ENCODE data around the gene RBM20. TPM values are rescaled to one million over a fixed set of nuclear protein-coding genes. Genes with fewer than 3 reads are reported as not detected.

RBM20 gene
- total and polyA plus RNA-seq, 12 donors, result 0.07 to 2.3 (median 0.28) TPM; not detected in 2

DNA sequence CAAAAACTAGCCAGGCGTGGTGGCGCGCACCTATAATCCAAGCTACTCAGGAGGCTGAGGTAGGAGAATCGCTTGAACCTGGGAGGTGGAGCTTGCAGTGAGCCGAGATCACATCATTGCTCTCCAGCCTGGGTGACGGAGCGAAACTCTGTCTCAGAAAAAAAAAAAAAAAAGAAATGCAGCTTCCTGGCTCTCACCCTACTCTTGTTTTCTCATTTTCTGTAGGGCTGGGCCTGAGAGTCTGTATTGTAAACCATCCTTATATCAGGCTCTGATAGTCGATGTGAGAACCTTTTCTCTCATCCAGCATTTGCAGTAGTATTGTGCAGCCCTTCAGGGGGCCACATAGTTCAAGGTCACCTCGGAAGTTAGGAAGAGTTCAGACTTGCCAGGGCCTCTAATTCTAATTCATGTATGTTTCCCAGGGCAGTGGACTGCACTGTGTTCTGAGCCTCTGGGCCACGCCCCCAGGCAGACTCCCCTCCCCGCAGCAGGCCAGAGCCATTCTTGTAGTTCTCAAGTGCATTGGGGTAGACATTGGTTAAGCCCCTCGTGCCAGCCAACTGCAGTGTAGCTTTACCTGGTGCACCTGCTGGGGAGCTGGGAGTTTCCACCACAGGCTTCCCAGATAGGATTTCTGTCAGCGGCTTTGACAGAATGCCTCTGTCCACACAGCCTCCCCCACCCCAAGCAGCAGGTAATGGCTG, 189.3 kb downstream of the RBM20 start:
- intact Hi-C loops (cut with DNase I), result no loop called here
- TF ChIP-seq POLR2A (IDR thresholded peaks at IDR 0.05), result no peak
- TF ChIP-seq, protein P1, sequence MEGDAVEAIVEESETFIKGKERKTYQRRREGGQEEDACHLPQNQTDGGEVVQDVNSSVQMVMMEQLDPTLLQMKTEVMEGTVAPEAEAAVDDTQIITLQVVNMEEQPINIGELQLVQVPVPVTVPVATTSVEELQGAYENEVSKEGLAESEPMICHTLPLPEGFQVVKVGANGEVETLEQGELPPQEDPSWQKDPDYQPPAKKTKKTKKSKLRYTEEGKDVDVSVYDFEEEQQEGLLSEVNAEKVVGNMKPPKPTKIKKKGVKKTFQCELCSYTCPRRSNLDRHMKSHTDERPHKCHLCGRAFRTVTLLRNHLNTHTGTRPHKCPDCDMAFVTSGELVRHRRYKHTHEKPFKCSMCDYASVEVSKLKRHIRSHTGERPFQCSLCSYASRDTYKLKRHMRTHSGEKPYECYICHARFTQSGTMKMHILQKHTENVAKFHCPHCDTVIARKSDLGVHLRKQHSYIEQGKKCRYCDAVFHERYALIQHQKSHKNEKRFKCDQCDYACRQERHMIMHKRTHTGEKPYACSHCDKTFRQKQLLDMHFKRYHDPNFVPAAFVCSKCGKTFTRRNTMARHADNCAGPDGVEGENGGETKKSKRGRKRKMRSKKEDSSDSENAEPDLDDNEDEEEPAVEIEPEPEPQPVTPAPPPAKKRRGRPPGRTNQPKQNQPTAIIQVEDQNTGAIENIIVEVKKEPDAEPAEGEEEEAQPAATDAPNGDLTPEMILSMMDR (IDR thresholded peaks at IDR 0.05), result no peak
- H3K27ac ChIP-seq, result no peak overlapping the region
- H3K9me3 ChIP-seq (replicated peaks in 1 of 3), result no peaks in the 10 kb centered on the region
- no peaks in the 10 kb centered on the region for H3K36me3 ChIP-seq (replicated peaks in 1 of 2)
- peaks cover 12 to 18% of the 10 kb centered on the region in 2 donors for H3K4me1 ChIP-seq (replicated peaks in 1 of 2)
- 84 to 90% (median 88%) methylated on average over 10 to 13 of the region's 13 CpGs for WGBS, 4 donors
- no peak for DNase-seq
- no peak overlapping the region for H3K4me3 ChIP-seq
- H3K27me3 ChIP-seq, result no peaks in the 10 kb centered on the region

DNA sequence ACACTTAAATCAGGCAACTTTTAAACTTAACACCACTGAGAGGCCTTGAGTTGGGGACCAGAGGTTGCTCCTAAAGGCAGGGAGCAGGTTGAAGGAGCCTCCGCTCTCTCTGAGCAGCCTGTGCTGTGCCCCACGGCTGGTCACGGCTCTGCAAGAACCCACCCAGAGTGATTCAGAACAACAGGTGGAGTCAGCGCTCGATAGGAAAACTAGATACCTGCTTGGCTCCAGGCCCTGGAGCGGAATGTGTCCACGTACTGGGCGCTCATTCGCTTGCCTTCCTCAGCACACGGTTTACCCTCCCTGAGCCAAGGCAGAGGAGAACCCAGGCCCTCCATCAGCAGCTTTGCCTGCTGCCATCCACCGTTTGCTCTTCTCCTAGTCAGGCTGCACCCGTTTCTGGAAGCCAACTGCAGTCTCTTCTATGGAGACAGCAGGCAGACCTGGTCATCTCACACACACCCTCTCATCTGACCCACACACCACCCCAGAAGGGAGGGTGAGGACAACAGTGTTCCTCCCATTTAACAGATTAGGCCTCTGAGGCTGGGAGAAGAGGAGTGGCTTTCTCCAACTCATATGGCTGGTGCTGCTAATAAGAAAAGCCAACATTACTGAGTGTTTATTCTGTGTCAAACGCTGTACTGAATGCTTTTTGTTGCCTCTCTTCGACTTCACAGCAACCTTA, 189.9 kb downstream of the RBM20 start:
- intact Hi-C loops (cut with DNase I), result no loop called here
- Histone ChIP-seq H3K27ac (peak overlapping the region in 1 of 5 donors; percentile 48), H3K27me3 (no peaks in the 10 kb centered on the region), H3K4me3 (no peak overlapping the region), H3K4me1 (replicated peaks in 1 of 2) (peaks cover 12 to 18% of the 10 kb centered on the region in 2 donors), H3K9me3 (replicated peaks in 1 of 3) (no peaks in the 10 kb centered on the region), H3K36me3 (replicated peaks in 1 of 2) (no peaks in the 10 kb centered on the region)
- DNase-seq, result no peak
- TF ChIP-seq, protein P1 (IDR thresholded peaks at IDR 0.05), result no peak
- TF ChIP-seq POLR2A (IDR thresholded peaks at IDR 0.05), result no peak
- 91 to 95% (median 93%) methylated on average over 11 to 14 of the region's 14 CpGs for WGBS, 4 donors

DNA sequence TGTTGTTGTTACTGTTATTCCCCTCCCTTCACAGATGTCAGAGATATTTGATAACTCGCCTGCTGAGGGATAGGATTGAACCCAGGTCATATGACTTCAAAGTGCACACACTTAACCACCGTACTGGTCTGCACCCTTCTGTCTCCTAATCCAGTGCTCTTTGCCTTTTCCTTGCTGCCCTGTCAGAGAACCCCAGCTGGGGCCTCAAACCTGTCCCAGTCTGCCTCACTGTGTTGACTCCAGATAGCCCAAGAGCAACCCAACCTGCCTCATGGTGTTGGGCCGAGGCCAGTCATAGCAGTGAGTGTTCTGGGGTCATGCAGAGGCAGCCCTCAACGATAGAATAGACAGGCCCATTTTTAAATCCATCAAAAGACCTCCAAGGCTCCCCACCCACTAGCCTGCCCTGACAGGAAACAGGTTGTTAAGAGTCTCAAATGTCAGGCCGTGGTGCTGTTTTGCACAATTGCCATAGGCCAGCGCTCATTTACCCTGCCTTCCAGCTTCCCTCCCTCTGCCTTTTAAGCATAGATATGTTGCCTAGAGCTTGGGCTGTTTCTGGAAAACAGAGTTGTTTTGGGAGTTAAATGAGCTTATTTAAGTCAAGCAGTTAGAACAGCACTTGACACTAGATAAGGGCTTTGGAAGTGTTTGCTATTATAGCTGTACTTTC, 190.6 kb downstream of the RBM20 start:
- no peaks in the 10 kb centered on the region for H3K27me3 ChIP-seq
- no peaks in the 10 kb centered on the region for H3K36me3 ChIP-seq (replicated peaks in 1 of 2)
- intact Hi-C loops (cut with DNase I), result no loop called here
- H3K27ac ChIP-seq, result peak overlapping the region in 1 of 5 donors; percentile 48
- DNase-seq, result no peak
- H3K9me3 ChIP-seq (replicated peaks in 1 of 3), result no peaks in the 10 kb centered on the region
- WGBS, 4 donors, result 65 to 73% (median 72%) methylated on average over 6 of the region's 6 CpGs
- no peak for TF ChIP-seq POLR2A (IDR thresholded peaks at IDR 0.05)
- TF ChIP-seq, protein P1 (IDR thresholded peaks at IDR 0.05), result no peak
- no peak overlapping the region for H3K4me3 ChIP-seq
- H3K4me1 ChIP-seq (replicated peaks in 1 of 2), result peaks cover 12 to 18% of the 10 kb centered on the region in 2 donors

DNA sequence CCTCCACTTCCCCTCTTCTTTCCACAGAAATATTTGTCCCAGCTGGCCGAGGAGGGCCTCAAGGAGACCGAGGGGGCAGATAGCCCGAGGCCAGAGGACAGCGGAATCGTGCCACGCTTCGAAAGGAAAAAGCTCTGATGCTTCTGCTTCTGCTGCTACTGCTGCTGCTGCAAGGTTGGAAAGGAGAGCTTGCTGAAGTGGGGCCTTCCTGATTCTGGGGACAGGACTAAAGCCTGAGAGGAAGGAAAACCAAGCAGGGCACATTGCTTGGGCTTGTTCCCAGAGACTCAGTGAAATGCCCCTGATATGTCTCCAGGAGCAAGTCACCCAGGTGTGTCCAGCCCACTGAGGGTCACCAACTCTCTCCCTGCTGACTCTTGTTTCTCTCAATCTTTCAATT, 191.7 kb downstream of the RBM20 start:
- Histone ChIP-seq H3K4me1 (replicated peaks in 1 of 2) (peaks cover 12 to 18% of the 10 kb centered on the region in 2 donors), H3K36me3 (replicated peaks in 1 of 2) (no peaks in the 10 kb centered on the region), H3K9me3 (replicated peaks in 1 of 3) (no peaks in the 10 kb centered on the region), H3K27me3 (no peaks in the 10 kb centered on the region), H3K4me3 (no peak overlapping the region), H3K27ac (no peak overlapping the region)
- DNase-seq, result no peak
- TF ChIP-seq, protein P1 (IDR thresholded peaks at IDR 0.05), result no peak
- intact Hi-C loops (cut with DNase I), result no loop called here
- 59 to 79% (median 68%) methylated on average over 7 of the region's 7 CpGs for WGBS, 4 donors

All from adrenal gland (tissue), 12 donors.